ENCODE measurements around the gene ELP5.
A peak's percentile ranks its signal among the peaks of the same experiment; 100 is the strongest.

ELP5 gene

DNA sequence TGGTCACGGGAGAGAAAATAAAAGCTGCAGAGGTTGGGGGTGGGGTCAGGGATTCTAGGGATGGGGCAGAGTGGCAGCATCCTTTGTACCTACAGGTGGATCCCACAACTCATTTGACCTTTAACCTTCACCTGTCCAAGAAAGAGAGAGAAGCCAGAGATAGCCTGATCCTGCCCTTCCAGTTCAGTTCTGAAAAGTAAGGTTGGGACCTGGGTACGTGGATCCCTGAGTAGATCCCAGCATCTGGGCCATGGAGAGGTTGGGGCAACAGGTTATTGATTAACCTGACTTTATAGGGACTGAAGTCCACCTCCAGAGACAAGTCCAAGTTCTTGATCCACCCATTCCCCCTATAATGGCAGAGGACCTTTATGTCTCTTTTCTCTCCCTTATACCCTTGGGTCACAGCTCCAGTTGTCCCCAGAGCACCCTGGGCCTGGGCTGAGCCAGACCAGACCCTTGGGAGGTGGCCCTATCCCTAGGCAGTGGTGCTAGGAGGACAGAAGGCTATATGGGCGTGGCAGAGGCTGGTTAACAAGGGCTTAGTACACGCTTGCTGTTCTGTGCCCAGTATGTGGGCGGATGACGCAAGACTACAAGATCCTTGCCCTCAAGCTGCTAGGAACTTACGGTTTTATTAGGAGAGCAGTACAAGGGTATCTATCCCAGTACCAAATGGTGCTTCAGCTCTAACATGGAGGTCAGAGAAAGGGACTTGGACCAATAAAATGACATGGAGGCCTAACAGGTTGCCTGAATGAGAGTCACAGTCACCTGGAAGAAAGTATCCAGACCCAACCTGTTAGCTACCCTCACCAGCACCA is 6.9 kb downstream of the ELP5 start:
- peak; percentile 38 for DNase-seq

DNA sequence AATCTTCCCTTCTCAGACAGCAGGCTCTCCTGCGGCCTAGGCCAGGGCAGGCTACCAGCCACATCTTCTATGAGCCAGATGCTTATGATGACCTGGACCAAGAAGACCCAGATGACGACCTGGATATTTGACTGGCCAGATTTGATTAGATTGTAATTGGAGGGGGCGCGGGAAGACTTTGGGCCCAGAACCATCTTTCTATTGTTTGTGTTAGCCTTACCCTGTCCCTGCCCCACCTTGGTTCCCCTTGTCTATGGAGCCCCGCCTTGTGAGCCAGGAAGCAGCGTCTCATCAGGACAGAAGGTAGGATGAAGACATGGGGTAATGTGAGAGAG is 7.5 kb downstream of the ELP5 start:
- DNase-seq = no peak

DNA sequence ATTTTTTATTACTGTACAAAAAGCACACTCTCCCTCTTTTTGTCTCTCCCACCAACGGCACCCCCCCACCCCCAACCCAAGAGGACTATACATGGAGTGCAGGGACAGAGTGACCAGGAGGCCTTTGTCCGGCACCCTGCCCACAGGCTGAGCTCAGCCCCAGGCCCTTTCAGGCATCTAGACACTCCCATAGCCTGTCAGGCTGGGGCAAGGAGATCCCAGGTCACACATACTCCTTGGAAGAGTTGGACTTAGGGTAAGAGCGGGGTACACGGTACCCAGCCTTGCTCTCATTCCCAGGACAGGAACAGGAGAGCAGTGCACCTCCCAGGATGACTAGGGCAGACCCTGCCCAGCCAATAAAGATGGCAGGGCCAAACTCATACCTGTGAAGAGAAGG is 8.1 kb downstream of the ELP5 start:
- no peak for DNase-seq

DNA sequence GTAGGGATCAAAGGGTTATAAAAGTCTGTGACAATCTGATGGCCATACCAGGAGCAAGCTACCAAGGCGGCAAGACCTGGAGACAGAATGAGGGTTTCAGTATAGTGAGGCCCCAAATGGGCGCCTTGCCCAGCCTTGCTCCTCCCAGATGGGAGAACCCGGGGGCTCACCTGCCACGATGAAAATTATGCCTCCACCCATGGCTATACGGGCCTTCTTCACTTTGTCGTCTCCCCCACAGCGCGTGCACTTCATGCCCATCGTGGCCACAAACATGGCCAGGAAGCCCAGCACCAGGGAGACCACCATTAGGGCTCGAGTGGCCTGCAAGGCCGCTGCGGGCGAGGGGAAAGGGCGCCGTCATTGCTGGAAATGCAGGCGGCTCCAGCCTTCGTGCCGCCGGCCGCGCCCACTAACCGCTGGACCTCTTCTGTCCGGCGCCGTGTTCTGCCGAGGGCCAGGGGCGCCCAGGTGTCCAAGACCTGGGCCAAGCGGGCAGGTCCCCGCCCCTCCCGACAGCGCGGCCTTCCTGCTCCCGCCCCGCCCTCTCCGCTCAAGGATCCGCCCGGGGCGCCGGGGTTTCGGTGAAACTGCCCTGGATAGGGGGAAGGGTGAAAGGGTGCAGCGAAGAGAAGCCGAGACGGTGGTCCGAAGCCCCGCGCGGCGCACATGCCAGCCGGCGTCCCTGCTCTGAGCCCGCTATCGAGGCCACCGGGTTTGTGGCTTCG is 8.8 kb downstream of the ELP5 start:
- DNase-seq = peak; percentile 34

DNA sequence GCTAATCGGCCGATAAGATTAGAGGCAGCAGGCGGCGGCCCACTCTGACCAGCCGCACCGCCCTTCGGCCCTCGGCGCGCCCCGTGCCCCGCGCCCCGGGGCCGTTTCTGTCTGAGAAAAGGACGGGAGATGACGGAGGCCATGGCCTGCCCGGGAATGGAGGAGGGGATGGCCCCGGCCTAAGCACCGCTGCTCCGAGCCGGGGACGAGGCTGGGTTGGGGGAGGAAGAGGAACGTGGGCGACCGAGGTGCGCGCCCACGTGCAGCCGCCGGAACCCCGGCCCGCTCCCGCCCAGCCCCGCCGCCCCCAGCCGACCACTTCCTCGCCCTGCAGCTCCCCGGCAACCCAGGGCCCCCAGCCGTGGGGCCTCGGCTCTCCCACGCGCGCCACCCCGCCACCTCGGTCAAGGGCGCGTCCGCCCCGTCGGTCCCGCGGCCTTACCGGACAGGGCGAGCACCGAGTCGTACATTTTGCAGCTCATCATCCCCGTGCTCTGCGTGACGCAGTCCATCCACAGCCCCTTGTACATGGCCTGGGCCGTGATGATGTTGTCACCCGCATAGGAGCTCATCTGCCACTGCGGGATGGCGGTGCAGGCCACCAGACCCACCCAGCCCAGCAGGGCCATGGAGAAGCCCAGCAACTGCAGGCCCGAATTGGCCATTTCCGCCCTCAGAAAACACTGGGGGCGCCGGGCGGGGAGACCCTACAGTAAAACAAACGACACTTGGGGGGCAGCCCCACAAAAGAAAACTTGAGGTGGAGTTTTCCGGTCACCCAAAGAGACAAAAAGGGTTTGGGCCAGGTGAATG is 9.6 kb downstream of the ELP5 start:
- DNase-seq = no peak

DNA sequence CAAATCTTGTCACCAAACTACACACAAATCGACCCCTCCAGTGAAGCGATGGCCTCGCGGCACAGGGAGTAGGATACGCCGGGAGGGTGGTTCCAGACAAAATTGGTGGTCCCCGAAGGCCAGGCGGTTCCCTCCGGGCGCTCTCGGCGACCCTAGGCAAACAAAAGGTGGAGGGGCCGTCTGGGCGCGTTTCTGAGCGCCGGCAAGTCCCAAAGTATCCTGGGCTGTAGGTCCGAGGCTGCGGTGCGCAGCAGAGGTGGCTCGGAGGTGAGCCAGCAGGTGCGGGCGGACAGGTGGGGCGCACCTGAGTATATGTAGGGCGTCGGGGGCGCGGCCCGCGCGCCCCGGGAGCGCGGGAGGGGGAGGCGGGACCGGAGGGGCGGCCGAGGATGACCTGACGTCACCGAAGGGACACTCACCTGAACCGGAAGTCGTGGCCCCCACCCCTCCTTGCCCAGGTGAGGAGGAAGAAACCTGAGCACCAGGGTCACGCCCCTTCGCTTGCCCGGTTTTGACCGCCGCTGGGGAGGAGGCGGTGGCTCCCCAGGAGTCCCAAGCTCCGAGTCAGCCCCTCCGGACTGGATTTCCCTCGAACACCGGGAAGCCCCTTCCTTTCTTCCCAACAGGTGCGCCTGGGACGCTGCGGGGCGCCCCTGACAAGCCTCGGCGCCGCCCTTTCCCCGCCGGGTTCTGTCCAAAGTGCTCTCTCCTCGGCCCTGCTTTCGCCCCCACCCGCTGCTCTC is 10.3 kb downstream of the ELP5 start, which contains the start of gene CLDN7:
TSS of gene CLDN7 (minus strand) at position 287 of the 743 bp plus-strand sequence. CDS start 435 bp downstream, outside the sequence.
- no peak for DNase-seq

DNA sequence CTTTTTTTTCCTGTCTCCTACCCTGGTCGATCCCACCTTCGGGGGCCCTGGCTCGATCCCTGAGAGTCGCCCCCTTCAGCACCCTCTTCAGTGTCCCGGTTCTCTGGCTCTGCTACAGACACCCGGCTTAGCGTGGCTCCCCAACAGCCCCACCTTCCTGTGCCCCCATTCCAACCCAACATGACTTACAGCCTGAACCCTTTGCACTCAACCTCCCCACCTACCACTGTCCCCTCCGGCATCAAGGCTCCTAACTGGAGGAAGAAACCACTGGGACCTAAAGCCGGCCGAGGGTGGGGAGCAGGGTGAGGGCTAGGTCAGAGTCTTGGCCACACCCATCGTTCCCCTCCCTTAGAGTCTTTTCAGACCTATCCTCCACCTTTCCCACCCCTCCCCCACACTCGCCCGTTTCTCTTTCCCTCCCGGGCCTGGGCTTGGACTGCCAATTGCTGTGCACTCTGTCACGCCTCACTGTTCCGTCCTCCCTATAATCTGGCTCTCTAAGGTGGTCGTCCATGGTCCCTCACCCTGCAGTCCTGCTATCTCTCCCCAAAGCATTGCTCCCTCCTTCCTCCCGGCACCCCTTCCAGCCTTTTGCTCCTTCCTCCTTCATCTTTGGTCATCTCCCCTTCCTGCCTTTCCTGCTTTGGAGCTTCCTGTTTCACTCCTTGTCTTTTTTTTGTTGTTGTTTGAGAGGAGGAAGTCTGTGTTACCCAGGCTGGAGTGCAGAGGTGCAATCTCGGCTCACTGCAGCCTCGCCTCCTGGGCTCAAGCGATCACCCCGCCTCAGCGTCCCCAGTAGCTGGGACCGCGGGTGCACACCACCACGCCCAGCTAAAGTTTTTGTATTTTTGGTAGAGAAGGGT is 11.2 kb downstream of the ELP5 start:
- DNase-seq = peak; percentile 34

DNA sequence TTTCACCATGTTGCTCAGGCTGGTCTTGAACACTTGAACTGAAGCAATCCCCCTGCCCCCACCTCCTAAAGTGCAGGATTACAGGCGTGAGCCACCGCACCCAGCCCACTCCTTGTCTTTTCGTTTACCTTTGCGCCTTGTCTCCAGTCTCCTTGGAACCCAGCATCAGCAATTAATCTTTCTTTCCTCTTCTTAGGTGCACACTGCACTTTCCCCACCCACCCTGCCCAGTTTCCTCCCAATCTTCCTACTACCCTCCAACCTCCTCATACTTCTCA is 11.7 kb downstream of the ELP5 start:
- DNase-seq = no peak

DNA sequence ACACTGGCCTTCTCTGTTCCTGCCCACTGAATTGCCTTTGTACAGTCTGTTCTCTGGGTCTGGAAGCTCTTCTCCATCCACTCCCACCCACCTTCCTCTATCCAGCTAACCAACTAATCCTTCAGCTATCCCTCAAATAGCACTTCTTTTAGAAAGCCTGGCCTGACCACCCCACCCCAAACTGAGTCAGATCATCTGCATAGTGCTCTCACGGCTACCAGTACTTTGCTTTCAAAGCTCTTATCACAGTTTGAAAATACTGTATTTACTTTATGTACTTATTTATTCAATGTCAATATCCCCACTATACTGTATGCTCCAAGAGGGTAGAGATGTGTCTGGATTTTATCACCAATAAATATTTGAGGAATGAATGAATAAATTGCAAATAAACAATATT is 14.8 kb downstream of the ELP5 start:
- DNase-seq = no peak

DNA sequence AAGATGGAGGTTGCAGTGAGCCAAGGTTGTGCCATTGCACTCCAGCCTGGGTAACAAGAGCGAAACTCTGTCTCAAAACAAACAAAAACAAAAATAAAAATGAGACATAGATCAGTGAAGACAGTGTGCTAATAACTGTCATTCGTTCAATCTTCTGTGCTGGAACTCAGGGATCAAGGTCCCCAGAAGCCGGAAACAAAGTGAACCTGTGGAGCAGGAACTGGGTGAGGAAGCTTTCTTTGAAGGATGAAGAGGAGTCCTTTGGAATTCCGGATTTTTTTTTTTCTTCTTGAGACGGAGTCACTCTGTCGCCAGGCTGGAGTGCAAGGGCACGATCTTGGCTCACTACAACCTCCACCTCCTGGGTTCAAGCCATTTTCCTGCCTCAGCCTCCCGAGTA is 27.4 kb downstream of the ELP5 start:
- no peak for DNase-seq

DNA sequence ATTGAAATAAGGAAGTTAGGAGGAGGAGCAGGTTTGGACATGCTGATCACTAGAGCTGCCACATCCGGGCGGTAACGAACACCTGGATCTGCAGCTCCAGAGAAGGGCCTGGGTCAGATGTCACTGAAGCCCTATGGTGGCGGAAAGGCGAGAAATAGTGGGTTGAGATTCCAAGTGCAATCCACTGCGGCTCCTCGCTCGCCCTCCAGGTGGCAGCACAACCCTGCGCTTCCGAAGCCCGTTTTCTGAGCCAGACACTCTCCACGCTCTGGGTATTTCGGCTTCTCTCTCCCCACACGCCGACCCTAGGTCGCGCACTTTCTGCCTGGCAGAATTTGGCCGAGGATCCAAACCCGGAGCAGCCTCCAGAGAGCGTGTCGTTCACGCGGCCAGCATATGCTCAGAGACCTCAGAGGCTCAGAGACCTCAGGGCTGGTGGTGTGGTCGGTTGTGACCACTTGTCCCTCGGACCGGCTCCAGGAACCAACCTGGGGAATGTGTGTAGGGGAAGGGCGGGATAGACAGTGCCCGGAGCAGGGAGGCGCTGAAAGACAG is 28.6 kb downstream of the ELP5 start:
- DNase-seq = peak; percentile 91

DNA sequence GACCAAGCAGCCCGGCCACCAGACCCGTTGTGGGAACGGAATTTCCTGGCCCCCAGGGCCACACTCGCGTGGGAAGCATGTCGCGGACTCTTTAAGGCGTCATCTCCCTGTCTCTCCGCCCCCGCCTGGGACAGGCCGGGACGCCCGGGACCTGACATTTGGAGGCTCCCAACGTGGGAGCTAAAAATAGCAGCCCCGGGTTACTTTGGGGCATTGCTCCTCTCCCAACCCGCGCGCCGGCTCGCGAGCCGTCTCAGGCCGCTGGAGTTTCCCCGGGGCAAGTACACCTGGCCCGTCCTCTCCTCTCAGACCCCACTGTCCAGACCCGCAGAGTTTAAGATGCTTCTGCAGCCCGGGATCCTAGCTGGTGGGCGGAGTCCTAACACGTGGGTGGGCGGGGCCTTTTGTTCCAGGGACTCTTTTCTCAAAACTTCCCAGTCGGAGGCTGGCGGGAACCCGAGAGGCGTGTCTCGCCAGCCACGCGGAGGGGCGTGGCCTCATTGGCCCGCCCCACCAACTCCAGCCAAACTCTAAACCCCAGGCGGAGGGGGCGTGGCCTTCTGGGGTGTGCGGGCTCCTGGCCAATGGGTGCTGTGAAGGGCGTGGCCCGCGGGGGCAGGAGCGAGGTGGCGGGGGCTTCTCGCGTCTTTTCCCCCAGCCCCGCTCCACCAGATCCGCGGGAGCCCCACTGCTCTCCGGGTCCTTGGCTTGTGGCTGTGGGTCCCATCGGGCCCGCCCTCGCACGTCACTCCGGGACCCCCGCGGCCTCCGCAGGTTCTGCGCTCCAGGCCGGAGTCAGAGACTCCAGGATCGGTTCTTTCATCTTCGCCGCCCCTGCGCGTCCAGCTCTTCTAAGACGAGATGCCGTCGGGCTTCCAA is 29.3 kb downstream of the ELP5 start, which contains the start of gene SLC2A4:
TSS of gene SLC2A4 (plus strand) at position 645 of the 879 bp plus-strand sequence. CDS start at position 862, 217 bp downstream.
- peak; percentile 95 for DNase-seq

DNA sequence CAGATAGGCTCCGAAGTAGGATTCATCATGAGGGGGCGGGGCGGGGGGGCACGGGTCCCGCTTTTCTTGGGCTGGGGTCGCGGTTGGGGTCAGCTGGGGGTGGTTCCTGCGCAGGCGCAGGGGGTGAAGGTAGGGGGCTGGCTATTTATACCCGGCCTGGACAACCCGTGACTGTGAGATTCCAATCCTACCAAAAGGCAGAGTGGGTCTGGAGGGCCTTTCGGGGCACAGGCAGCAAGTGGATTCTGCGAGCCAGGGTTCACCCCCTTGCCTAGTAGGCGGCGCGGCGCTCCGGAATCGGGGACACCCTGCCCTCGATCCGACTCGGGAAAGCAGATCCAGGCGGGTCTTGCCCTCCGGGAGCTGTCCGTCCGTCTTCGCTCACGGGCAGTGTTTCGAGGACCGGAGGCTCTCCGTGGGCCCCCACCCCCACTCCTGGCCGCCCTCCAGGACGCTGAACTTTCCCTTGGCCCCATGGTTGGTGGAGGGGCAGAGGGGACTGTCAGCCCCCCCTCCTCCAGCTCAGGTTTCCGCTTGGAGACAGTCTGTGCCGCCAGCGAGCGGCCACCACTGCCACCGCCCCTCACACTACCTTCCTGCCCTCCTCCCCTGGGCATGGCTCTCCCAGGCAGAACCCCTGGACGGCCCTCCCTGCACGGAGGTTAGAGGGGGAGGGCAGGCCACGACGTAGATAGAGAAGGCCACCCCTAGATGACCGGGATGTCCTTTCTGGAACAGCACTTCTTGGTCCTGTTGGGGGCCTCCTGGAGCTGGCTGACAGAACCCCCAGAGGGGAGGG is 30.1 kb downstream of the ELP5 start:
- no peak for DNase-seq

DNA sequence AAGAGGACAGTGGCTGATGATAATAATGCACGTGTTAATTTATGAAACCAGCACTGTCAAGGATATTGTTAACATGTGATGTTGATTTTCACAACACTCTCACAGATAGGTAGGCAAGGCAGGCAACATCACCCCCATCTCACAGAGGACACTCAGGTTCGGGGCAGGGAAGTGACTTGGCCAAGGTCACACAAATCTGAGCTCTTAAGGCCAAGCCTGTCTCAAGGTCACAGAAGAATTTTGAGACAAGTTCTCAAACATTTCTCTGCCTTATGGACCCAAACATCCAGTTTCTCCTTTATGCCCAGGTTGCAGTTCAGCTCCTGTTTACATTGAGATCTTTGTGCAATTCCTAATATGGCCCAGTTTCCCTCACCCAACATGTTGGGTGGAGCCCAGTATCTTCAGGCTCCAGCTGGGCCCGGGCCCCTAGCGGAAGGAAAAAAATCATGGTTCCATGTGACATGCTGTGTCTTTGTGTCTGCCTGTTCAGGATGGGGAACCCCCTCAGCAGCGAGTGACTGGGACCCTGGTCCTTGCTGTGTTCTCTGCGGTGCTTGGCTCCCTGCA is 30.8 kb downstream of the ELP5 start:
- DNase-seq = no peak

DNA sequence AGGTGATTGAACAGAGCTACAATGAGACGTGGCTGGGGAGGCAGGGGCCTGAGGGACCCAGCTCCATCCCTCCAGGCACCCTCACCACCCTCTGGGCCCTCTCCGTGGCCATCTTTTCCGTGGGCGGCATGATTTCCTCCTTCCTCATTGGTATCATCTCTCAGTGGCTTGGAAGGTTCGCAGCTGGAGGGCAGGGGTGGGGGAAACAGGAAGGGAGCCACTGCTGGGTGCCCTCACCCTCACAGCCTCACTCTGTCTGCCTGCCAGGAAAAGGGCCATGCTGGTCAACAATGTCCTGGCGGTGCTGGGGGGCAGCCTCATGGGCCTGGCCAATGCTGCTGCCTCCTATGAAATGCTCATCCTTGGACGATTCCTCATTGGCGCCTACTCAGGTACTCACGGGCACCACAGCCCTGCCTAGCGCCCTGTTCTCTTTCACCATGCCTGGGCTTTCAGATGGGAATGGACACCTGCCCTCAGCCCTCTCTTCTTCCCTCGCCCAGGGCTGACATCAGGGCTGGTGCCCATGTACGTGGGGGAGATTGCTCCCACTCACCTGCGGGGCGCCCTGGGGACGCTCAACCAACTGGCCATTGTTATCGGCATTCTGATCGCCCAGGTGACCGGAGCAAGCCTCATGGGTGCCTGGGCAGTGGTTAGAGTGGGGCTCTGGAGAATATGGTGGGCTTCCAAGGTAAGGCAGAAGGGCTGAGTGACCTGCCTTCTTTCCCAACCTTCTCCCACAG is 31.6 kb downstream of the ELP5 start:
- DNase-seq = no peak

DNA sequence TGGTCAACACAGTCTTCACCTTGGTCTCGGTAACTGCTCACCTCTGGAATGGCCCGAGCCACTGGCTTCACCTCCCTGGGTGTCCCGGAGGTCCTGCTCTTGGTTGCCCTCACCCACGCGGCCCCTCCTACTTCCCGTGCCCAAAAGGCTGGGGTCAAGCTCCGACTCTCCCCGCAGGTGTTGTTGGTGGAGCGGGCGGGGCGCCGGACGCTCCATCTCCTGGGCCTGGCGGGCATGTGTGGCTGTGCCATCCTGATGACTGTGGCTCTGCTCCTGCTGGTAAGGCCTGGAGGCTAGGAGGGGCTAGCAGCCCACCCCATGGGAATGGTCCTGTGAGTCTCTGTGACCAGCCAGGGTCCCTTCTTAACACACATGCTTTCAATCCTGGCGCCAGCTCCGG is 32.9 kb downstream of the ELP5 start:
- no peak for DNase-seq

DNA sequence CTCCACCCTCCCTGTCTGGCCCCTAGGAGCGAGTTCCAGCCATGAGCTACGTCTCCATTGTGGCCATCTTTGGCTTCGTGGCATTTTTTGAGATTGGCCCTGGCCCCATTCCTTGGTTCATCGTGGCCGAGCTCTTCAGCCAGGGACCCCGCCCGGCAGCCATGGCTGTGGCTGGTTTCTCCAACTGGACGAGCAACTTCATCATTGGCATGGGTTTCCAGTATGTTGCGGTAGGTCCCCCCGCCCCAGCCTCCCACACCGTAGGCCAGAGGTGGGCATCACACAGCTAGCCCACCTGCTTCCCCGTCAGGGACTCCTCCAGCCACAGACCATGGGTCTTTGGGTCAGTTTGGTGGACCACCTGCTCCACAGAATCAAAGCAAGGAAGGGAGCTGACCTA is 33.7 kb downstream of the ELP5 start:
- DNase-seq = no peak

DNA sequence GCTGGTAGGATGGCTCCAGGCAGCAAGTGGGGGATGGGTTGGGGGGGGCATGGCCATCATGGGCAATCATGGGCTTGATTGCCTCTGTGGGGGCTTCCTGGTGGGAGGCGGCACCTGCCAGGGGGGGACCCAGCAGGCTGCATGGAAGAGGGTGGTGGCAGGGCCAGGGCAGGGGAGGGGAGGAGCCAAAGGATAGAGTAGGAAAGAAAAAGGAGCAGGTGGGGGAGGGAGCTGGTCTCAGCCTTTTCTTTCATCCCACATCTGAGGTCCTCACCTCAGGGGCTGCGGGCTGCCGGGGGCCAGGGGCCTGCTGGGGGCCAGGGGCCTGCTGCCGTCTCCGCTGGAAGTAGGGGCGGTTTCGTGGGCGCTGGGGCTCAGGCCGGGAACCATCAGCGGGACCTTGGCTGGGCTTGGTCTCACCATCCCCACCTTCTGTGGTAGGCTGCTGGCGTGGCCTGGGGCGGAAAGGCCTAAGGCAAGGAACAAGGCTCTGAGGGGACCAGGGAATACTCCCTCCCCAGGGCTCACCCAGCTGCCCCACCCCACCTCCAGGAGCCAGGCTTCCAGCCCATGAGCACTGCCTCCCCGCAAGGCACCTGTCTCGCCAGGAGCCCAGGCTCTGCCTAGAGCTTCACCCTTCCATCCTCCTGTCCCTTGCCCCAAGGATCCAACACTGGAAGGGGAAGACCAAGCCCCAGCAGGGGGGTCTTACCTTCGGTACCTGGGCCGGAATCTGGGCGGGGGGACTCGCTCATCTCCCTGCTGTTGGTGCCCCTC is 37.4 kb downstream of the ELP5 start:
- DNase-seq = no peak
